Measurements from ENCODE around the gene RBM4.

The RBM4 gene

GRCh38 chr11:66676282-66676919 is 37.9 kb downstream of the RBM4 start:
- Histone ChIP-seq H3K9me3 (ENCODE audit: insufficient read depth, low read length, severe bottlenecking) (no peaks in the 10 kb centered on the region), H3K36me3 (ENCODE audit: insufficient read depth, low read length) (peaks cover 15% of the 10 kb centered on the region), H3K4me3 (ENCODE audit: low read depth in 1 of 2, low read length in 2 of 2) (peak overlapping the region; percentile 13 to 64; a peak in 3 of 4 replicates), H3K9ac (ENCODE audit: low read depth, low read length) (peak overlapping the region; percentile 63), H4K20me1 (ENCODE audit: insufficient read depth, low read length) (peaks cover 10% of the 10 kb centered on the region; the same call in 1 of the 2 replicates), H3K27ac (ENCODE audit: low read length) (peak overlapping the region; percentile 79), H3K27me3 (ENCODE audit: insufficient read depth, low read length, poor library complexity) (no peaks in the 10 kb centered on the region), H3K4me1 (ENCODE audit: insufficient read depth, low read length) (peaks cover 50% of the 10 kb centered on the region), H3K4me2 (ENCODE audit: insufficient read depth, low read length) (peak overlapping the region; percentile 77), H2AFZ (ENCODE audit: low read depth, low read length) (no peak overlapping the region), H3K79me2 (ENCODE audit: insufficient read depth, low read length) (peaks cover 54% of the 10 kb centered on the region)
- ATAC-seq (ENCODE audit: insufficient read depth, low read depth) (no peak), DNase-seq (no peak)
- no peak for TF ChIP-seq CTCF (IDR thresholded peaks at IDR 0.05; ENCODE audit: borderline replicate concordance, extremely low read depth, low read length, poor library complexity, severe bottlenecking)
- no peak for TF ChIP-seq EZH2 (IDR thresholded peaks at IDR 0.05; ENCODE audit: borderline replicate concordance, low read depth, low read length, severe bottlenecking)

GRCh38 chr11:66676931-66677598 is 38.6 kb downstream of the RBM4 start:
- Histone ChIP-seq H3K9me3 (ENCODE audit: insufficient read depth, low read length, severe bottlenecking) (no peaks in the 10 kb centered on the region), H3K27ac (ENCODE audit: low read length) (peak overlapping the region; percentile 79), H3K36me3 (ENCODE audit: insufficient read depth, low read length) (peaks cover 15% of the 10 kb centered on the region), H3K4me2 (ENCODE audit: insufficient read depth, low read length) (peak overlapping the region; percentile 77), H4K20me1 (ENCODE audit: insufficient read depth, low read length) (peaks cover 8% of the 10 kb centered on the region; the same call in 1 of the 2 replicates), H3K79me2 (ENCODE audit: insufficient read depth, low read length) (peaks cover 48% of the 10 kb centered on the region), H2AFZ (ENCODE audit: low read depth, low read length) (peak overlapping the region; percentile 54), H3K4me3 (ENCODE audit: low read depth in 1 of 2, low read length in 2 of 2) (peak overlapping the region; percentile 27 to 64), H3K9ac (ENCODE audit: low read depth, low read length) (peak overlapping the region; percentile 63), H3K4me1 (ENCODE audit: insufficient read depth, low read length) (peaks cover 50% of the 10 kb centered on the region), H3K27me3 (ENCODE audit: insufficient read depth, low read length, poor library complexity) (no peaks in the 10 kb centered on the region)
- TF ChIP-seq CTCF (IDR thresholded peaks at IDR 0.05; ENCODE audit: borderline replicate concordance, extremely low read depth, low read length, poor library complexity, severe bottlenecking), result no peak
- TF ChIP-seq EZH2 (IDR thresholded peaks at IDR 0.05; ENCODE audit: borderline replicate concordance, low read depth, low read length, severe bottlenecking), result no peak
- no peak for DNase-seq
- no peak for ATAC-seq (ENCODE audit: insufficient read depth, low read depth)

- Histone ChIP-seq H3K9ac (ENCODE audit: low read depth, low read length) (peak within 1 kb of the TSS; percentile 63), H3K79me2 (ENCODE audit: insufficient read depth, low read length) (peaks cover 42% of the 10 kb centered on the region), H3K36me3 (ENCODE audit: insufficient read depth, low read length) (peaks cover 15% of the 10 kb centered on the region), H3K4me2 (ENCODE audit: insufficient read depth, low read length) (peak within 1 kb of the TSS; percentile 77), H2AFZ (ENCODE audit: low read depth, low read length) (peak within 1 kb of the TSS; percentile 54), H3K9me3 (ENCODE audit: insufficient read depth, low read length, severe bottlenecking) (no peaks in the 10 kb centered on the region), H3K4me1 (ENCODE audit: insufficient read depth, low read length) (peaks cover 50% of the 10 kb centered on the region), H3K27me3 (ENCODE audit: insufficient read depth, low read length, poor library complexity) (no peaks in the 10 kb centered on the region), H3K4me3 (ENCODE audit: low read depth in 1 of 2, low read length in 2 of 2) (peak within 1 kb of the TSS; percentile 27 to 64), H3K27ac (ENCODE audit: low read length) (peak within 1 kb of the TSS; percentile 79), H4K20me1 (ENCODE audit: insufficient read depth, low read length) (peaks cover 8% of the 10 kb centered on the region; the same call in 1 of the 2 replicates)
- DNase-seq (peak; percentile 98), ATAC-seq (ENCODE audit: insufficient read depth, low read depth) (peak; percentile 89)
- TF ChIP-seq EZH2 (IDR thresholded peaks at IDR 0.05; ENCODE audit: borderline replicate concordance, low read depth, low read length, severe bottlenecking), result no peak
- no peak for TF ChIP-seq CTCF (IDR thresholded peaks at IDR 0.05; ENCODE audit: borderline replicate concordance, extremely low read depth, low read length, poor library complexity, severe bottlenecking)
Observed at GRCh38 chr11:66677599-66678375, 39.3 kb downstream of the RBM4 start, which contains the start of gene RBM4B. RBM4B (minus strand) TSS chr11:66677887; CDS start chr11:66677079, 808 bp downstream.

Measured in DND-41 (cell line).